ENCODE data around the gene NOP58. TPM values are rescaled to one million over a fixed set of nuclear protein-coding genes. Genes with fewer than 3 reads are reported as not detected.

NOP58 gene
- total and polyA plus RNA-seq, 2 donors (not counting 1 experiment from before 2014, with no cell fraction given): 58.2 to 138 TPM

- Histone ChIP-seq H3K27me3 (replicated peaks in 1 of 4; ENCODE audit: control extremely low read depth in 1 of 4, control insufficient read depth in 3 of 4, insufficient read depth in 4 of 4, low read length in 3 of 4) (no peaks in the 10 kb centered on the region), H3K4me2 (replicated peaks; ENCODE audit: low read depth, low read length, poor library complexity, severe bottlenecking) (no peak overlapping the region), H3K79me2 (ENCODE audit: control insufficient read depth, insufficient read depth, low read length) (no peaks in the 10 kb centered on the region), H4K20me1 (ENCODE audit: control insufficient read depth, insufficient read depth, low read length, poor library complexity, severe bottlenecking) (no peaks in the 10 kb centered on the region), H3K9ac (ENCODE audit: low read length) (no peak overlapping the region), H3K36me3 (replicated peaks in 1 of 2; ENCODE audit: control extremely low read depth in 1 of 2, control insufficient read depth in 1 of 2, extremely low read depth in 1 of 2, insufficient read depth in 2 of 2, low read length in 1 of 2) (peaks cover 1 to 51% of the 10 kb centered on the region in 2 experiments), H3K27ac (ENCODE audit: low read length in 2 of 2) (no peak overlapping the region), H3K9me3 (ENCODE audit: control extremely low read depth in 1 of 3, control insufficient read depth in 2 of 3, insufficient read depth in 1 of 3, low read length in 2 of 3) (no peaks in the 10 kb centered on the region), H3K4me3 (ENCODE audit: control extremely low read depth in 1 of 5, extremely low read depth in 1 of 5, insufficient read depth in 1 of 5, low read depth in 2 of 5, low read length in 4 of 5) (no peak overlapping the region), H3K4me1 (ENCODE audit: control insufficient read depth in 2 of 2, insufficient read depth in 2 of 2, low read length in 2 of 2) (no peaks in the 10 kb centered on the region), H2AFZ (ENCODE audit: insufficient read depth, low read depth, low read length, poor library complexity, severe bottlenecking) (no peak overlapping the region)
- Mint-ChIP-seq H3K9me3 (ENCODE audit: insufficient read depth) (no peaks in the 10 kb centered on the region), H3K4me3 (no peak overlapping the region), H3K27me3 (no peaks in the 10 kb centered on the region), H3K4me1 (no peaks in the 10 kb centered on the region), H3K27ac (no peak overlapping the region)
- no peak for DNase-seq
- intact Hi-C loops (cut with micrococcal nuclease): no loop called here
- WGBS (ENCODE audit: insufficient coverage): 100% methylated on average over 2 of the region's 3 CpGs
- TF ChIP-seq CTCF (IDR thresholded peaks at IDR 0.05) (no peak), EZH2 (IDR thresholded peaks at IDR 0.05; ENCODE audit: borderline replicate concordance, insufficient read depth, low read depth, low read length, poor library complexity, severe bottlenecking) (no peak)
- ChIA-PET CTCF (no interaction called here), POLR2A (no interaction called here)
- ATAC-seq (ENCODE audit: low read depth): no peak
Measured at GRCh38 chr2:202307690-202308089, 42.1 kb downstream of the NOP58 start.

- no peaks in the 10 kb centered on the region for H3K9me3 ChIP-seq (ENCODE audit: control extremely low read depth in 1 of 3, control insufficient read depth in 2 of 3, insufficient read depth in 1 of 3, low read length in 2 of 3)
- no peak overlapping the region for H2AFZ ChIP-seq (ENCODE audit: insufficient read depth, low read depth, low read length, poor library complexity, severe bottlenecking)
- ATAC-seq (ENCODE audit: low read depth): no peak
- no peak for DNase-seq
- Mint-ChIP-seq H3K27me3 (no peaks in the 10 kb centered on the region), H3K4me3 (no peak overlapping the region), H3K27ac (no peak overlapping the region), H3K4me1 (no peaks in the 10 kb centered on the region), H3K9me3 (ENCODE audit: insufficient read depth) (no peaks in the 10 kb centered on the region)
- no peaks in the 10 kb centered on the region for H3K4me1 ChIP-seq (ENCODE audit: control insufficient read depth in 2 of 2, insufficient read depth in 2 of 2, low read length in 2 of 2)
- H3K79me2 ChIP-seq (ENCODE audit: control insufficient read depth, insufficient read depth, low read length): no peaks in the 10 kb centered on the region
- H3K36me3 ChIP-seq (replicated peaks in 1 of 2; ENCODE audit: control extremely low read depth in 1 of 2, control insufficient read depth in 1 of 2, extremely low read depth in 1 of 2, insufficient read depth in 2 of 2, low read length in 1 of 2): peaks cover 1 to 13% of the 10 kb centered on the region in 2 experiments
- ChIA-PET POLR2A (no interaction called here), CTCF (no interaction called here)
- H4K20me1 ChIP-seq (ENCODE audit: control insufficient read depth, insufficient read depth, low read length, poor library complexity, severe bottlenecking): no peaks in the 10 kb centered on the region
- intact Hi-C loops (cut with micrococcal nuclease): no loop called here
- no peak overlapping the region for H3K27ac ChIP-seq (ENCODE audit: low read length in 2 of 2)
- H3K9ac ChIP-seq (ENCODE audit: low read length): no peak overlapping the region
- TF ChIP-seq EZH2 (IDR thresholded peaks at IDR 0.05; ENCODE audit: borderline replicate concordance, insufficient read depth, low read depth, low read length, poor library complexity, severe bottlenecking) (no peak), CTCF (IDR thresholded peaks at IDR 0.05) (no peak)
- no peak overlapping the region for H3K4me2 ChIP-seq (replicated peaks; ENCODE audit: low read depth, low read length, poor library complexity, severe bottlenecking)
- no peaks in the 10 kb centered on the region for H3K27me3 ChIP-seq (replicated peaks in 1 of 4; ENCODE audit: control extremely low read depth in 1 of 4, control insufficient read depth in 3 of 4, insufficient read depth in 4 of 4, low read length in 3 of 4)
- 100% methylated on average over 1 of the region's 4 CpGs for WGBS (ENCODE audit: insufficient coverage)
- H3K4me3 ChIP-seq (ENCODE audit: control extremely low read depth in 1 of 5, extremely low read depth in 1 of 5, insufficient read depth in 1 of 5, low read depth in 2 of 5, low read length in 4 of 5): no peak overlapping the region
Measured at GRCh38 chr2:202311823-202312388, 46.3 kb downstream of the NOP58 start.

Measured in B cell (primary cell).